Stimulated activated CD8-positive, alpha-beta memory T cell treated with anti-CD3 and anti-CD28 coated beads, Interleukin-12 subunit alpha, Interleukin-12 subunit beta, amount 100 ng/mL, for 24 hours (primary cell): ENCODE data around the gene ARHGEF16.

Experiments used
- DNase-seq: peaks from one replicate; pipeline ENCODE4 v3.0.0-alpha.2; 2020; ENCODE audit errors: extremely low read depth

The ARHGEF16 gene

GRCh38 chr1:3453891-3454810, at the start of gene ARHGEF16:
Gene ARHGEF16 (plus strand): TSS chr1:3454665. CDS start chr1:3463085, 8,420 bp downstream.
- no peak for DNase-seq

GRCh38 chr1:3404801-3405200, 49.7 kb upstream of the ARHGEF16 start:
- DNase-seq = no peak

- no peak for DNase-seq
These were observed 49.0 kb upstream of the ARHGEF16 start for GRCh38 chr1:3405491-3405890.

- no peak for DNase-seq
These were observed 48.2 kb upstream of the ARHGEF16 start for GRCh38 chr1:3405974-3406867.

GRCh38 chr1:3407021-3407420, 47.4 kb upstream of the ARHGEF16 start:
- DNase-seq = no peak

- DNase-seq = no peak
These were observed 45.7 kb upstream of the ARHGEF16 start for GRCh38 chr1:3408751-3409266.

GRCh38 chr1:3409366-3410141, 44.9 kb upstream of the ARHGEF16 start:
- no peak for DNase-seq

GRCh38 chr1:3410142-3410925, 44.1 kb upstream of the ARHGEF16 start:
- DNase-seq = no peak

- DNase-seq = no peak
These were observed 42.7 kb upstream of the ARHGEF16 start for GRCh38 chr1:3411806-3412205.

- no peak for DNase-seq
These were observed 42.1 kb upstream of the ARHGEF16 start for GRCh38 chr1:3412376-3412775.

- DNase-seq = no peak
These were observed 40.3 kb upstream of the ARHGEF16 start for GRCh38 chr1:3413975-3414710.

GRCh38 chr1:3415260-3416090, 39.0 kb upstream of the ARHGEF16 start:
- no peak for DNase-seq

- no peak for DNase-seq
These were observed 37.3 kb upstream of the ARHGEF16 start for GRCh38 chr1:3417082-3417739.

- DNase-seq = no peak
These were observed 36.5 kb upstream of the ARHGEF16 start for GRCh38 chr1:3417934-3418333.

GRCh38 chr1:3418600-3418999, 35.9 kb upstream of the ARHGEF16 start:
- no peak for DNase-seq

- DNase-seq = no peak
These were observed 34.9 kb upstream of the ARHGEF16 start for GRCh38 chr1:3419415-3420204.

- no peak for DNase-seq
These were observed 34.1 kb upstream of the ARHGEF16 start for GRCh38 chr1:3420218-3420951.
